ENCODE measurements around the gene HIVEP3.

DNA sequence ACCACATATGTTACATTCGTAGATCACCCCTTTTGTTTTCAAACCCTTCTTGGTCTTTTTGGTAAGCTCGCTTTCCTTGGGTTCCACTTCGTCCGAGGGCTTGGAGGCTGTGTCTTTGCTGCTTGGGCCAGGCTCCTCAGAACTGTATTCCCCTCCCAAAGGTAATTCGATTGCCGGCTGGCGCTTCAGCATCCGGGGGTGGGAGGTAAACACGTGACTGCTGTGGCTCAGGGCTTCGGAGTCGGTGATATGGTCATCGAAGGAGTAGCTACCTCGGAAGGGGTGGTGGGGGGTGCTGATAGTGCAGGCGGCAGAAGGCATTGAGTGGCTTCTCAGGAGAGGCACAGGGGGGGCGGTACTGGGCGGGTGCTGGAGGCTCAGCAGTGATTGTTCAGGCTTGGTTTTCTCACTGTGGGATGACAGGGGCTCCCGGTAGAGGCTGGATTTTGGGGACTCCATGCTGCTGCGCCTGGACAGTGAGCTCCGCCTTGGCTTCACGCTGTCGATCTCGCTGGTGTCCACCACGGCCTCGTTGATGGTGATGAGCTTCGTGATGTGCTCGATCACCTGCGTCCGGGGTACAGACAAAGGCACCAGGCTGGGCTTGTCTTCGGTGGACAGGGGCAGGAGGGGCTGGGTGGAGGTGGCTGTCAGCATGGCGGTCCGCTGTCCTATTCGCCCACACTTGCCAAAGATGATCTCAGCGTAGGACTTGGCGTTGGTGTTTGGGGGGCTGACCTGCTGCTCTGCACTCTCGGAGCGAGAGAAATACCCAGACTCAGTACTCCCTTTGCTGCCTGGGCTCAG, 335.7 kb downstream of the HIVEP3 start:
- TF ChIP-seq, protein P1, sequence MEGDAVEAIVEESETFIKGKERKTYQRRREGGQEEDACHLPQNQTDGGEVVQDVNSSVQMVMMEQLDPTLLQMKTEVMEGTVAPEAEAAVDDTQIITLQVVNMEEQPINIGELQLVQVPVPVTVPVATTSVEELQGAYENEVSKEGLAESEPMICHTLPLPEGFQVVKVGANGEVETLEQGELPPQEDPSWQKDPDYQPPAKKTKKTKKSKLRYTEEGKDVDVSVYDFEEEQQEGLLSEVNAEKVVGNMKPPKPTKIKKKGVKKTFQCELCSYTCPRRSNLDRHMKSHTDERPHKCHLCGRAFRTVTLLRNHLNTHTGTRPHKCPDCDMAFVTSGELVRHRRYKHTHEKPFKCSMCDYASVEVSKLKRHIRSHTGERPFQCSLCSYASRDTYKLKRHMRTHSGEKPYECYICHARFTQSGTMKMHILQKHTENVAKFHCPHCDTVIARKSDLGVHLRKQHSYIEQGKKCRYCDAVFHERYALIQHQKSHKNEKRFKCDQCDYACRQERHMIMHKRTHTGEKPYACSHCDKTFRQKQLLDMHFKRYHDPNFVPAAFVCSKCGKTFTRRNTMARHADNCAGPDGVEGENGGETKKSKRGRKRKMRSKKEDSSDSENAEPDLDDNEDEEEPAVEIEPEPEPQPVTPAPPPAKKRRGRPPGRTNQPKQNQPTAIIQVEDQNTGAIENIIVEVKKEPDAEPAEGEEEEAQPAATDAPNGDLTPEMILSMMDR (IDR thresholded peaks at IDR 0.05) = no peak
- TF ChIP-seq POLR2AphosphoS5 (IDR thresholded peaks at IDR 0.05; ENCODE audit: low read depth, low read length) = no peak

Measured in Panc1 (cell line).